Regular cardiac myocyte (primary cell): Measurements from ENCODE around the gene COG3. TPM values are rescaled to one million over a fixed set of nuclear protein-coding genes. Genes with fewer than 3 reads are reported as not detected.

Source experiments
- total RNA-seq: library from RNA; depleted of rRNA; stranded (reverse); fragments of >200 nt; gene quantifications from 2 replicates; pipeline ENCODE4 v1.2.3, GENCODE V29; 2014

COG3 gene, protein sequence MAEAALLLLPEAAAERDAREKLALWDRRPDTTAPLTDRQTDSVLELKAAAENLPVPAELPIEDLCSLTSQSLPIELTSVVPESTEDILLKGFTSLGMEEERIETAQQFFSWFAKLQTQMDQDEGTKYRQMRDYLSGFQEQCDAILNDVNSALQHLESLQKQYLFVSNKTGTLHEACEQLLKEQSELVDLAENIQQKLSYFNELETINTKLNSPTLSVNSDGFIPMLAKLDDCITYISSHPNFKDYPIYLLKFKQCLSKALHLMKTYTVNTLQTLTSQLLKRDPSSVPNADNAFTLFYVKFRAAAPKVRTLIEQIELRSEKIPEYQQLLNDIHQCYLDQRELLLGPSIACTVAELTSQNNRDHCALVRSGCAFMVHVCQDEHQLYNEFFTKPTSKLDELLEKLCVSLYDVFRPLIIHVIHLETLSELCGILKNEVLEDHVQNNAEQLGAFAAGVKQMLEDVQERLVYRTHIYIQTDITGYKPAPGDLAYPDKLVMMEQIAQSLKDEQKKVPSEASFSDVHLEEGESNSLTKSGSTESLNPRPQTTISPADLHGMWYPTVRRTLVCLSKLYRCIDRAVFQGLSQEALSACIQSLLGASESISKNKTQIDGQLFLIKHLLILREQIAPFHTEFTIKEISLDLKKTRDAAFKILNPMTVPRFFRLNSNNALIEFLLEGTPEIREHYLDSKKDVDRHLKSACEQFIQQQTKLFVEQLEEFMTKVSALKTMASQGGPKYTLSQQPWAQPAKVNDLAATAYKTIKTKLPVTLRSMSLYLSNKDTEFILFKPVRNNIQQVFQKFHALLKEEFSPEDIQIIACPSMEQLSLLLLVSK
- total RNA-seq: 29.5 and 42.0 TPM in 2 replicates

DNA sequence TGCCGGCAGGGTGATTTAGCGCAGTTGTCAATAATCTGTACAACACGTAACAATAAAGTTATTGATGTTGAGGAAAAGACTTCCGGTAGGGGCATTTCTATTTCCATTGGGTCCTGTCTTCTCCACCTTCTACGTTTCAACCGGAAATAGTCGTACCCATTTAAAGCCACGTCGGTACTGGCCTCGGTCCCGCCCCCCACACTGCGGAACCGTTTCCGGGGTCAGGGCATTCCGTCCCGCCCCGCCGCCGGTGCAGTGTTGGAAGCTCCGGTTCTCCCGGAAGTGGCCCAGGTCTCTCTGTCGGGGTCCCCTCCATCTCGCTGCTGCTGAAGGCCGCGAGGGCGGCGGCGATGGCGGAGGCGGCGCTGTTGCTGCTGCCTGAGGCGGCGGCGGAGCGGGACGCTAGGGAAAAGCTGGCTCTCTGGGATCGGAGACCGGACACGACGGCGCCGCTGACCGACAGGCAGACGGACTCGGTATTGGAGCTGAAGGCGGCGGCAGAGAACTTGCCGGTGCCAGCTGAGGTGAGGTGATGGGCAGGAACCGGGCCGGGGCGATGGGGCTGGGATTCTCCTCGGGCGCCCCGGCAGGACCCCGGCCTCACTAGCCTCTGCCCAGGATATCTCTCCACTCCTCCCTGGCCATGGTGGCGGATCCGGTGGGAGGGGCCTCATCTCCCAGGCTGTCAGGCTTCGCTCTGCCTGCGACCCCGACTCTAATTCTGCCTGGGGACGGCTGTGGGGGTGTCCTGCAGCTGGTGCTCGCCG is at the start of gene COG3:
COG3 (plus strand) TSS at position 253 of the 767 bp plus-strand sequence; CDS start at position 351, 98 bp downstream.

DNA sequence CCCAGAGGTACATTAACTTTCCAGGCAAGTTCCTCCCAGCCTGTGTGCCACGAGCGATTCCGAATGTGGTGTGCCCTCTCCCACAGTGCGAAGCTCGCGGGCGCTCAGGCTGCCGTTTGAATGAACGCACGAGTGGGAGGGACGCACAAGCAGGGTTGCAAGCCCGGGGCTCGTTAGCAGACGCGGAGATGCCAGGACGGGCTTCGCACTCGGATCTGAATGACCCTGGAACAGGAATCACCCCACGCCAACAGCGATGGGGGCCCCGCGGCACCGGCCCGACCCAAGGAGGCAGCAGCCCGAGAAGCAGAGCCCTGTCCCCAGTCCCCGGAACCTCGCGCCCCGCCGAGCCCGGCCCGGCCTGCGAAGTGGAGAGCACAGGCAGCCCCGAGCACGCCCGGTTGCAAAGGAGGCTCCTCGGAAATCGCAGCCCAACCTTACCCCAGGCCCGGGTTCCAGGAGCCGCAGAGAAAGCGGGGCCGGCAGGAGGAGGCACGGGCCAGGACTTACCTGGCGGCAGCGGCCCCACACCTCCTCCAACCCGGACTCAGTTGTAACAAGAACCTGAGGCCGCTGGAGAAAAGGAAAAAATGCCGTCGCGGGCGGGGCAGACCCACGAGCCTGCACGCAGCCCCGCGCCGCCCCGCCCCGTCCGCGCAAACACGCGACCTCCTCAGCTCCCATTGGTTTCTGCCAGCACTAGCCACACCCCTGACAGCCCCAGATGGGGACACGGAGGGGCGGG is 46.8 kb upstream of the COG3 start, which contains the start of gene SLC25A30:
SLC25A30 (minus strand) TSS at position 584 of the 745 bp plus-strand sequence. CDS start 6,948 bp downstream, outside the sequence.

Other genes starting within 250 kb of the COG3 start
- gene TPT1, start 123.8 kb upstream of the COG3 start, total RNA-seq: 1,580 and 3,445 TPM in 2 replicates
- 14.6 and 24.0 TPM in 2 replicates for gene SLC25A30, start 46.6 kb upstream of the COG3 start, total RNA-seq
- not detected in 2 replicates for gene ERICH6B, start 150.8 kb downstream of the COG3 start, total RNA-seq
- not detected in 2 replicates for gene CBY2, start 237.4 kb downstream of the COG3 start, total RNA-seq